GM21447 (cell line): ENCODE data around the gene ATF7.

Experiments used
- ATAC-seq: cut with Tn5 transposase; IDR thresholded peaks from one replicate; pipeline ENCODE4 v1.9.1; 2021; ENCODE audit not compliant: unreplicated experiment

ATF7 gene

GRCh38 chr12:53532524-53533445, 93.4 kb downstream of the ATF7 start:
- ATAC-seq, result no peak

GRCh38 chr12:53532021-53532420, 94.2 kb downstream of the ATF7 start:
- no peak for ATAC-seq

GRCh38 chr12:53530920-53531319, 95.3 kb downstream of the ATF7 start:
- ATAC-seq, result no peak

GRCh38 chr12:53530061-53530460, 96.1 kb downstream of the ATF7 start:
- ATAC-seq, result no peak

GRCh38 chr12:53524476-53524875, 101.7 kb downstream of the ATF7 start:
- no peak for ATAC-seq

GRCh38 chr12:53523131-53523530, 103.1 kb downstream of the ATF7 start:
- ATAC-seq, result no peak

GRCh38 chr12:53518381-53518780, 107.8 kb downstream of the ATF7 start:
- no peak for ATAC-seq

GRCh38 chr12:53516758-53517455, 109.3 kb downstream of the ATF7 start:
- no peak for ATAC-seq

GRCh38 chr12:53515291-53515680, 110.9 kb downstream of the ATF7 start:
- no peak for ATAC-seq

- no peak for ATAC-seq
Measured at GRCh38 chr12:53514628-53515290, 111.4 kb downstream of the ATF7 start.

- ATAC-seq, result no peak
Measured at GRCh38 chr12:53513712-53514410, 112.3 kb downstream of the ATF7 start.

- ATAC-seq, result no peak
Measured at GRCh38 chr12:53510181-53510812, 115.9 kb downstream of the ATF7 start.

GRCh38 chr12:53508534-53509170, 117.5 kb downstream of the ATF7 start:
- ATAC-seq, result peak; percentile 88

- ATAC-seq, result no peak
Measured at GRCh38 chr12:53507603-53507885, 118.6 kb downstream of the ATF7 start.

- no peak for ATAC-seq
Measured at GRCh38 chr12:53506881-53507602, 119.1 kb downstream of the ATF7 start, which contains the start of gene NPFF. NPFF (minus strand) TSS chr12:53507484; CDS start chr12:53507474, 10 bp downstream.

GRCh38 chr12:53506450-53506785, 119.8 kb downstream of the ATF7 start:
- ATAC-seq, result no peak

- no peak for ATAC-seq
Measured at GRCh38 chr12:53505555-53506449, 120.4 kb downstream of the ATF7 start.

- ATAC-seq, result no peak
Measured at GRCh38 chr12:53505086-53505485, 121.1 kb downstream of the ATF7 start.
